Stimulated activated CD8-positive, alpha-beta memory T cell treated with anti-CD3 and anti-CD28 coated beads, Interleukin-12 subunit alpha, Interleukin-12 subunit beta, amount 100 ng/mL, for 4 hours (primary cell): Measurements from ENCODE around the gene NFIL3.
"Not testable (repeated sequence)": the region's sequence is repeated elsewhere in the genome, so short reads cannot be mapped to it uniquely, and the experiment has no call there.

ENCODE experiments used
- DNase-seq: peaks from one replicate; pipeline ENCODE4 v3.0.0-alpha.2; 2020; ENCODE audit warnings: low read depth

The NFIL3 gene

GRCh38 chr9:91423785-91424402, at the start of gene NFIL3:
TSS of gene NFIL3 (minus strand) at chr9:91423832. CDS start at chr9:91410734, 13,098 bp downstream.
- DNase-seq: peak; percentile 54

GRCh38 chr9:91471524-91471923, 47.9 kb upstream of the NFIL3 start:
- DNase-seq: not testable (repeated sequence)

GRCh38 chr9:91465420-91465819, 41.8 kb upstream of the NFIL3 start:
- DNase-seq: no peak

GRCh38 chr9:91458906-91459305, 35.3 kb upstream of the NFIL3 start:
- no peak for DNase-seq

GRCh38 chr9:91452844-91453243, 29.2 kb upstream of the NFIL3 start:
- no peak for DNase-seq

GRCh38 chr9:91451431-91452270, 28.0 kb upstream of the NFIL3 start:
- DNase-seq: no peak

GRCh38 chr9:91445135-91445534, 21.5 kb upstream of the NFIL3 start:
- DNase-seq: no peak

GRCh38 chr9:91443994-91444392, 20.4 kb upstream of the NFIL3 start:
- DNase-seq: no peak

GRCh38 chr9:91443321-91443993, 19.8 kb upstream of the NFIL3 start:
- DNase-seq: no peak

GRCh38 chr9:91436841-91437240, 13.2 kb upstream of the NFIL3 start:
- no peak for DNase-seq

- DNase-seq: no peak
These were observed 9.5 kb upstream of the NFIL3 start for GRCh38 chr9:91433180-91433579.

GRCh38 chr9:91431485-91431884, 7.9 kb upstream of the NFIL3 start:
- DNase-seq: no peak

- no peak for DNase-seq
These were observed 5.9 kb upstream of the NFIL3 start for GRCh38 chr9:91429501-91429900.

GRCh38 chr9:91428927-91429351, 5.3 kb upstream of the NFIL3 start:
- no peak for DNase-seq

- DNase-seq: no peak
These were observed 4.8 kb upstream of the NFIL3 start for GRCh38 chr9:91428436-91428835.

- no peak for DNase-seq
These were observed 4.2 kb upstream of the NFIL3 start for GRCh38 chr9:91427873-91428272.

GRCh38 chr9:91426123-91426745, 2.6 kb upstream of the NFIL3 start:
- no peak for DNase-seq

- DNase-seq: no peak
These were observed 1.6 kb upstream of the NFIL3 start for GRCh38 chr9:91425271-91425670.

GRCh38 chr9:91424403-91425176, 958 bp upstream of the NFIL3 start:
- DNase-seq: peak; percentile 49

GRCh38 chr9:91422758-91423711, 597 bp downstream of the NFIL3 start:
- peak; percentile 31 for DNase-seq
